ENCODE measurements around the gene PTPRN2.

The PTPRN2 gene

GRCh38 chr7:158080899-158081445, 506.7 kb downstream of the PTPRN2 start:
- H3K4me3 ChIP-seq (ENCODE audit: low read depth, low read length), result no peak overlapping the region
- TF ChIP-seq CTCF (IDR thresholded peaks at IDR 0.05; ENCODE audit: low read depth, low read length, missing control alignments), result no peak
- no peak for DNase-seq (ENCODE audit: low read depth)

DNA sequence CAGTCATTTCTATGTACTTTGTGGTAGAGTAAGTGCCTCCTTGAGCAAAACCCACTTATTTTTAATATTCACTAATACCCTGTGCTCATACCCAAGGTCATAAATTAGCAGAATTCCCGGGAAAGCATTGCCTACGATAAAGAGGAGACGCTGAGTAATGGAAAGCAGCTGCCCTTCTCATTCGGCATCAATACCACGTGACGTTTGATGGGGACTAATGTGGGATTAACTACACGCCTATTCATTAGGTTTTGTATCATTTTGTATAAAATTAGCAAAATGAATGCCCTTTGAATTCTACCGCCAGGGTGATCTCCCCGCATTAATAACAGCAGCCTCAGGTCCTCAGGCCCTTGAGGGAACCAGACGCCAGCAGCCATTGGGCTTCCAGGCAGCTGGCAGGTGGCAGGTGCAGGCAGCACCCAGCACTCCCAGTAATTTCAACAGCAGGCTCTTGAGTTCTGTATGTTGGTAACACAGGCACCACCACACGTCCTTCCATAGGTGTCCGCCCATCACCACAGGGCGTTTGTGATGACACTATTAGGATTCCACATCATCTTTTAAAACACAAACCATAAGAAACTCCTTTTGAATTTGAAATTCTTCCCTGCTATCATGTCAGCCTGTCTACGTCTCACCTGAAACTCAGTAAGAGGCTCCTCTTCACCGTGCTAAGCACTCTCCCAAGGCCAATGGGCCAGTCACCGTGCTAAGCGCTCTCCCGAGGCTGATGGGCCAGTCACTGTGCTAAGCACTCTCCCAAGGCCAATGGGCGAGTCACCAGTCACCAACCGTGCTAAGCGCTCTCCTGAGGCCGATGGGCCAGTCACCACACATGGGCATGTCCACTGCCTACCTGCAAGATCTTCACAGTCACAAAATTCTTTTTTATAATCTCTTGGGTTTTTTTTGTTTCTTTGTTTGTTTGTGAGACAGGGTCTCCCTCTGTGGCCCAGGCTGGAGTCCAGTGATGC, 509.4 kb downstream of the PTPRN2 start:
- H3K4me3 ChIP-seq (ENCODE audit: low read depth, low read length), result no peak overlapping the region
- DNase-seq (ENCODE audit: low read depth), result no peak
- TF ChIP-seq CTCF (IDR thresholded peaks at IDR 0.05; ENCODE audit: low read depth, low read length, missing control alignments), result no peak

DNA sequence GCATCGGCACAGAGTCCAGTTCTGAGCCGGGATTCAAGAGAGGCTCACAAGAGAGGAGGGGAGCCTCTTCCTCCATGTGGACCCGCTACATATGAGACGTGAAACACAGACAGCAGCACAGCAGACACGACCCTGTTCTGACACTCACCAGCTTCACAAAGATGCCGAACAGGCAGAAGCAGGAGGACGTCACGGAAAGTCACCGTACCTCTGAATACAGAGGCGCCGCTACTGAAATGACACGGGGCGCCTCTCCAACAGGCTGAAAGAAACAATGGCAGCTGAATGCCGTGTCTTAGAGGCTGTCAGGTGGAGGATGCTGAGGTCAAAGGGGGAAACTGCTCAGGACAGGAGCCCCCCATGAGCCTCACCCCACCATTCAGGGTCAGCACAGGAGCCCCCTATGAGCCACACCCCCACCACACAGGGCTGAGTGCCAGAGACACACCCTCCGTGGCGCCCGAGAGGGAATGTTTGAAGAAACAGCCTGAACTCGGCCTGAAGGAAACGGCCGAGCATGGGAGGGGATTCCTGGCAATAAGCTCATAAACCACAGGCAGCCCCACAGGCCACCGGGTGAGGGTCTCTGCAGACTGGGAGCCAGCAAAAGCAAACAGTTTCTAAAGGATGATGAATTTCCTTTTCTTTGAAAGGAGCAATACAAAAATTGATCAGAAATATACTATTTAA, 510.3 kb downstream of the PTPRN2 start:
- H3K4me3 ChIP-seq (ENCODE audit: low read depth, low read length), result no peak overlapping the region
- no peak for TF ChIP-seq CTCF (IDR thresholded peaks at IDR 0.05; ENCODE audit: low read depth, low read length, missing control alignments)
- DNase-seq (ENCODE audit: low read depth), result no peak

GRCh38 chr7:158076656-158077055, 511.0 kb downstream of the PTPRN2 start:
- TF ChIP-seq CTCF (IDR thresholded peaks at IDR 0.05; ENCODE audit: low read depth, low read length, missing control alignments), result no peak
- no peak for DNase-seq (ENCODE audit: low read depth)
- no peak overlapping the region for H3K4me3 ChIP-seq (ENCODE audit: low read depth, low read length)

DNA sequence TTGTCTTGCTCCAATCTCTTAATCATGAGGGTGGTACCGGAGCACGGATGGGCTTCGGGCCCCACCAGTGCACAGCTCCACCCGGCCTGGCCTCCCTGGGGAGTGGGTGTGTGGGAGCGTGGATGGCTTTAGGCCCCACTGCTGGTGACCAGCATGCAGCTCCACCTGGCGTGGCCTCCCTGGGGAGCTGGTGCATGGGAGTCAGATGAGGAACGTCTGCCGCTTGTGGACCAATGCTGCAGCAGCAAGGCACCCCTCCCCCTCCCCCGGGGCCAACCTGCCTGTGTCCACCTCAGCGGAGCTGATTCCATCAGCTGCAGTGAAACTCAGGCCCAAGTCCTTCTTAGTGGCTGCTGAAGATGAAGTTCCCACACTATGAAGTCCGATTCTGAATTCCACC, 511.4 kb downstream of the PTPRN2 start:
- DNase-seq (ENCODE audit: low read depth), result no peak
- no peak for TF ChIP-seq CTCF (IDR thresholded peaks at IDR 0.05; ENCODE audit: low read depth, low read length, missing control alignments)
- H3K4me3 ChIP-seq (ENCODE audit: low read depth, low read length), result no peak overlapping the region

- DNase-seq (ENCODE audit: low read depth), result no peak
- no peak for TF ChIP-seq CTCF (IDR thresholded peaks at IDR 0.05; ENCODE audit: low read depth, low read length, missing control alignments)
- H3K4me3 ChIP-seq (ENCODE audit: low read depth, low read length), result no peak overlapping the region
Measured at GRCh38 chr7:158075633-158076001, 512.0 kb downstream of the PTPRN2 start.
